ENCODE measurements around the gene ZFAND6.

- TF ChIP-seq CTCF (IDR thresholded peaks at IDR 0.05; ENCODE audit: low read length) (no peak), EZH2 (IDR thresholded peaks at IDR 0.05; ENCODE audit: borderline replicate concordance, low read length) (no peak)
These were observed 30.6 kb downstream of the ZFAND6 start for GRCh38 chr15:80090041-80090440.

Measured in OCI-LY1 (cell line).